ENCODE measurements around the gene POLR2I.
"Not testable (repeated sequence)": the region's sequence is repeated elsewhere in the genome, so short reads cannot be mapped to it uniquely, and the experiment has no call there.

POLR2I gene

DNA sequence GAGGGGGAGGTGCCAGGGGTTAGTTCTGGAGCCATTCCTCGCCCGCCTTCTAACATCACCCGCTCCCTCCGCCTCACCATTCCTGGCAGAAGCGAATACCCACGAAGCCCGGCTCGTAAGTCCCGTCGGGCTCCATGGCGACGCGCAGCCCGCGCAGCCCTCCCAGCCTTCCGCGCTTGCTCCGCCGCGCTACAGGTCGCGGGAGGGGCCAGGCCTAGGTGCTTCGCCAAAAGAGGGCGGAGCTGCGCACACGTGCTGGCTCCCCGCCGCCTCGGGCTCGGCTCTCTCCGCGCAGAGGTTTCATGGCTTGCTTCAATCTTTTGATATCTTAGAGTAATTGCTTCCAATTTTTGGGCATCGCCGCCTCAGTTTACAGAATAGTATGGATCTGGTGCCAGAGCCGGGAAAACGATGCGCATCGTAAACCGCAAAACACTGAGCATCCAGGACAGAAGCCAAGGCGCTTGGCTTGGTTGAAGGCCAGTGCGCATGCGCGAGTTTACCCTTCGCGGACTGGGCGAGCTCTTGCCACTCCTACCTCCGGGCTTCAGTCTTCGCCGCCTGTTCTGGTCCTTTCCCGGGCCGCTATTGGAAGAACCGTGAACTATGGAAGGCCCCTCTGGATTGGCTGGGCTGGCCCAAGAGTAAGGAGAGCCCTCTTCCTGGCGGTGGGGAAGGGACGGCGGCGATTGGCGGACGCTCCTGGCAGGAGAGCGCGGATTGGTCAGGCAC is at the start of gene POLR2I:
TSS of gene POLR2I (minus strand) at position 155 of the 732 bp plus-strand sequence. CDS start at position 136, 19 bp downstream.
- DNase-seq: peak; percentile 99

GRCh38 chr19:36163813-36164212 is 49.1 kb upstream of the POLR2I start:
- DNase-seq: no peak

DNA sequence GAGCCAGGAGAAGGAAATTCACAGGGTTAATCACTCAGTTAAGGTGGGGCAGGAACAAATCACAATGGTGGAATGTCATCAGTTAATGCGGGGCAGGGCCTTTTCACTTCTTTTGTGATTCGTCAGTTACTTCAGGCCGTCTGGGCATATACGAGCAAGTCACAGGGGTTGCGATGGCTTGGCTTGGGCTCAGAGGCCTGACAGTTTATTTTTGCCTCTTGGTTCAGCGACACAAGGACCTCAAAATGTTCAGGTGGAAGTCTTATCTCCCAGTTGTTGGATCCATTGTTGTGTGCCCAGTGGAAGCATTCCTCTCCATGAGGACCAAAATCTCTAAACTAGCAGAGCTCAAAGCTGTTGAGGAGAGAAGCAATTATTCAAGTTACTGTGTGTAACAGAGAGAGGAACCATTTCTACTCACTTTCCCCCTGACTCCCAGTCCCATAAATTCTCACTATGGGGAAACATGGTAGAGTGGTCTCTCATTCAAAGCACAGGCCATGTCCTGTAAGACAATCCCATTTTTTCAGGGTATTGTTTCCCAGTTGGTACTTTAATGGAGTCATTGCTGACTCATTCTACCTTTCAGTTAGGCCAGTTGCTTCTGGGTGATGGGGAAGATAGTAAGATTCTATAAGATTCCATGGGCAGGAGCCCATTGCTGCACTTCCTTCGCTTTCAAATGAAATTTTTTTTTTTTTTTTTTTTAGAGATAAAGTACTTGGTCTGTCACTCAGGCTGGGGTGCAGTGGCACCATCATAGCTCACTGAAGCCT is 46.3 kb upstream of the POLR2I start:
- no peak for DNase-seq

DNA sequence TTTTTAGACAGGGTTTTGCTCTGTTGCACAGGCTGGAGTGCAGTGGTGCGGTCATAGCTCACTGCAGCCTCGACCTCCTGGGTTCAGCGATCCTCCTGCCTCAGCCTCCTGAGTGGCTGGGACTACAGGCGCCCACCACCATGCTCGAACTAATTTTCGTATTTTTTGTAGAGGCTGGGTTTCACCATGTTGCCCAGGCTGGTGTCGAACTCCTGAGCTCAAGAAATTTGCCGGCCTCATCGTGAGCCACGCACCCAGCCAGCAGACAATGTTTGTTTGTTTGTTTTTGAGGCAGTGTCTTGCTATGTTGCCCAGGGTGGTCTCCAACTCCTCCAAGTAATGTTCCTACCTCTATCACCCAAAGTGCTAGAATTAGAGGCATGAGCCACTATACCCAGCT is 38.5 kb upstream of the POLR2I start:
- no peak for DNase-seq

- no peak for DNase-seq
These were observed 37.8 kb upstream of the POLR2I start, which contains the start of gene COX7A1 for GRCh38 chr19:36152352-36153091. COX7A1 (minus strand) TSS chr19:36152447; CDS start chr19:36152407, 40 bp downstream.

GRCh38 chr19:36152019-36152351 is 37.3 kb upstream of the POLR2I start:
- no peak for DNase-seq

DNA sequence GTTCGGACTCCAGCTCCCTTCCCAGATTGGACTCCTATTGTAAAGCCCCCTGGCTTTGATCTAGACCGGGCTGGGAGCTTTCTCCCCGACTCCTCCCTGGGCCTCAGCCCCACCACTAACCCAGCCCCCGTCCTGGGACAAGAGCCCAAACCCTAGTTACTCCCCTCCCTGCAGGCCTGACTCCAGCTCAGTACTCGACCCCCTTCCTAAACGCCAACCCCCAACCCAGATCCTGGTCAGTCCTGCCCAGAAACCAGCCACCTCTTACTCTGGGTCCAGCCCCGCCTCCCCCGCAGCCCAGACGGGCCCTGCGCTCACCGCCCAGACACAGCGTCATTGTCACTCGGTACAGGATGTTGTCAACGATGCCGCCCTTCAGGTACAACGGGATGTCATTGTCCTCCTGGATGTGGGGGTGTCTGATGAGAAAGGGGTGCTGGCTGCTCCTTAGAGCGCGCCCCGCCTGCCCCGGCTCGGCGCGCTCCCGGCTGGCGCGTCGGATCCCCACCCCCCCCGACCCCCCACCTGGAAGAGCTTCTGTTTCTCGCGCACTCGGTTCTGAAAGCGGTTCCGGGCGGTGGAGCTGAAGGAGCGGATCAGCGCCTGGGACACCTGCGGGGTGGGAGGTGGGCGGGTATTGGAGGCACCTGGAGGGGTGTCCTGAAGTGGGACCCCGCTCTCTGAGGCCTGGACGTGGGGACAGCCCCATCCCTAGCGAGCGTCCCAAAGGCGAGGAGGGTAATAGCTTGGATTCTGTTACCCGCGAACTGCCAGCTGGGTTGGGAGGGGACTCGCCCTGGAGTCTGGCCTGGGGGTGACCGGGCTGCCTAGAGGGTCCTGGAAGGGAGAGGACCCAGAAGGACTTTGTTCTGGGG is 36.7 kb upstream of the POLR2I start:
- no peak for DNase-seq

DNA sequence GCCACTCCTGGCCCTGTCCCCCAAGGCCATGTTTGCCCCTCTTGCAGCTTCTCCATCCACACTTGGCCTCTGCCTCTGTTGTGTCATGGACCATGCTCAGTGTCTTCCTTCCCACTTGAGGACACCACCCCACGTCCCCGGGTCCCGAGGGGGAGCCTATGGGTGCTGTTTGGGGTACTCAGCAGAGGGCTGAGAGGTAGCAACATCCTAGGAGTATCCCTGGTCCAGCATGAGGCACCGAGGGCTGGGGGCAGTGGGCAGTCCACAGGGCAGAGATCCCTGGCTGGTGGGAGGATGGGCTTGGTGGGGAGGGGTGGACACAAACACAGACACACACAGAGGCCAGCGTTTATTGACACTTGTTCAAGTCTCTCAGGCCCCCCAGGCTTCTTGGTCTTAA is 35.9 kb upstream of the POLR2I start:
- no peak for DNase-seq

GRCh38 chr19:36149673-36150406 is 35.2 kb upstream of the POLR2I start:
- DNase-seq: no peak

DNA sequence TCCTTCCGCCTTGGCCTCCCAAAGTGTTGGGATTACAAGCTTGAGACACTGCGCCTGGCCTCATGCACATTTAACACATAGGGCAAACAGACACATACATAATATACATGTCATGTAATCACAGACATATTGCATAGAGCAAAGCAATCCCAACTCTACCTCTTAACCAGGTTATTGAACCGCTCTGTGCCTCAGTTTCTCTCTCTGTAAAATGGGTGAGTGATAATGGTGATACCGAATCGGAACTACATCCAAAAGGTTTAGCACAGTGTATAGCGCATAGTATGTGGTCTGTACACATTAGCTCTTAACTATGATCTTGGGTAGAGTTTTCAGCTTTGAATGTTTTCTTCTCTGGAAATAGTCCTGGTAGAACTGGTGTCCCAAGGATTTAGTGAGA is 29.9 kb upstream of the POLR2I start:
- no peak for DNase-seq

GRCh38 chr19:36142496-36142895 is 27.8 kb upstream of the POLR2I start:
- DNase-seq: no peak

DNA sequence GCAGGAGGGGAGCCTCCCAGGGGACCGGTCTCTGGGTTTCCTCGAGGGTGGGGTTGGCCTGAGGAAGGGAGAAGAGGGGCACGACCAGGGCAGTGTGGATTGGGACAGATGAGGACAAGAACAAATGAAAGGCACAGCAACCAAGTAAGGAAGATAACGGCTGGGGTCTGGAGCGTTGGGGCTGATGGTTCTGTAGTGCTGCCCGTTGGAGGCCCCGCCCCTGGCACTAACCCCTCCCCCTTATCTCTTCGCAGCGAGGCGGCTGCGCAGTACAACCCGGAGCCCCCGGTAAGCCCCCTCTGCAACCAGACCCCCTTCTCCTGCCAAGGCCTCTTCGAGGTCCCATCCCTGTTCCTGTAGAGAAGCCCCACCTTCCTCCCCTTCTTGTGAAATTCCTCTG is 27.4 kb upstream of the POLR2I start:
- DNase-seq: no peak

GRCh38 chr19:36141039-36141927 is 26.6 kb upstream of the POLR2I start:
- peak; percentile 97 for DNase-seq

DNA sequence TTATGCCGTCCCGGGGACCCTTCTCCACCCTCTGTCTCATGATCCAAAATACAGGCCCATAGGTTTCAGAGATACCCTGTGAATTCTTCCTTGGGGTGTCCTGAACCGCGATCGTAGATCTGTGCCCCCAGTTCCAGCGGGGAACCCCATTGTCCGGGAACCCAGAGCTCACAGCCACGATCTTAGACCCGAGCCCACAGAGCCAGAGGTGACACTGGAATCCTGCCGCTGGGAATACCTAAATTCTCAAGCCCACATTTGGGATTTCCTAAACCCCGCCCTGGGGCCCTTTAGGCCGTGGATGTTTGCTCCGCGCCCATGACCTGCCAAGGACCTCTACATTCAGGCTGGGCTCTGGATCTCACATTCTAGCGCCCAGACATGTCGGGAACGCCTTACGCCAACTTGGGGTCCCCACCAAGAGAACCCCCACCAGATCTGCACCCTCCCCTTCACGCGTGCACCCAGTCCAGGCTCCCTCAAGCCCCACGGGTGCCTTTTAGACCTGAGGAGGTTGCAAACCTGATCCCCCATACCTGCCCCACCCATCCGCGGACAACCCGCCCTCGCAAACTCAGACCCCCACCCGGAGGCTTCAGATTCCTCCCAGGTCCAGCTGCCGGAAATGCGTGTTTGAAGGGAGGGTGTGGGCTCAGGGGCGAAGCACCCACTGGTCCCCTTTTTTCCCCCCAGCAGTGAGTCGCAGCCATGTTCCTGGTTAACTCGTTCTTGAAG is 25.8 kb upstream of the POLR2I start:
- DNase-seq: peak; percentile 79

- DNase-seq: peak; percentile 98
These were observed 25.0 kb upstream of the POLR2I start, which contains the start of gene CAPNS1 for GRCh38 chr19:36139473-36140303. CAPNS1 (plus strand) TSS chr19:36140066; CDS start chr19:36141012, 946 bp downstream.

DNA sequence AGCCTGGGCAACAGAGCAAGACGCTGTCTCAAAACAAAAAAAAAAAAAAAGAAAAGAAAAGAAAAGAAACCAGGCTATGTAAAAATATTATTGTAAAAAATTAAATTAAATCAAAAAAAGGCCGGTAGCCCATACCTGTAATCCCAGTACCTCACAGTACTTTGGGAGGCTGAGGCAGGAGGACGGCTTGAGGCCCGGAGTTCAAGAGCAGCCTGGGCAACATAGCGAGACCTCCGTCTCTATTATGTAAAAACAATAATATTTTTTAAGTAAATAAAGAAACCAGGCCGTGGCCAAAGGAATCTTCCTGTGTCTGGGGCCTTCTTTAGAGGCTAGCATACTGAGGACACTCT is 24.4 kb upstream of the POLR2I start:
- DNase-seq: no peak

DNA sequence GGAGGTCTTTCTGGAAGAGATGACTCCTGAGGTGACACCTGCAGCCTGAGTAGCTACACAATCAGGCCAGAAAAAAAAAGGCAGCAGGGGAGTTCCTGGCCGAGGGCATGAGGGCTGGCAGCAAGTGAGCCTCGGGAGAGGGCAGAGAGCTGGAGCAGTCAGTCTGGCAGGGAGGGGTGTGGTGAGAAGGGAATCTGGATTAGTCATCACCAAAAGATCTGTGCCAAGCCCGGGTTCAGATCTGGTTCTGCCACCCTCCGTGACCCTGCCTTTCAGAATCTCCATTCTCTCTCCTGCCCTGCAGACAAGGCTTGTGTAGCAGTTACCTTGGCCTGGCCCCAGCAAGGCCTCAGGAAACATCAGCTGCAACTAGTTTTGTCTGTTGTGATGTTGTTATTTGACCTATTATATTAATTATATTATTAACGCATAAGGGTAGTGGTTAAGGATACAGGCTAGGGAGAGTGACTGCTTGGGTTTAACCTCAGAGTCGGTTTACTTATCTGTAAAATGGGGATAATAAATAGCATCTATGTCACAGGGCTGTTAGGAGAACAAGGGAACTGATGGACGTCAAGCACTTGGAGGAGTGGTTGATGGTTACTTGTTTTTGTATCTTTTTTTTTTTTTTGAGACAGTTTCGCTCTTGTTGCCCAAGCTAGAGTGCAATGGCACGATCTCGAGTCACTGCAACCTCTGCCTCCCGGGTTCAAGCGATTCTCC is 22.4 kb upstream of the POLR2I start:
- no peak for DNase-seq

DNA sequence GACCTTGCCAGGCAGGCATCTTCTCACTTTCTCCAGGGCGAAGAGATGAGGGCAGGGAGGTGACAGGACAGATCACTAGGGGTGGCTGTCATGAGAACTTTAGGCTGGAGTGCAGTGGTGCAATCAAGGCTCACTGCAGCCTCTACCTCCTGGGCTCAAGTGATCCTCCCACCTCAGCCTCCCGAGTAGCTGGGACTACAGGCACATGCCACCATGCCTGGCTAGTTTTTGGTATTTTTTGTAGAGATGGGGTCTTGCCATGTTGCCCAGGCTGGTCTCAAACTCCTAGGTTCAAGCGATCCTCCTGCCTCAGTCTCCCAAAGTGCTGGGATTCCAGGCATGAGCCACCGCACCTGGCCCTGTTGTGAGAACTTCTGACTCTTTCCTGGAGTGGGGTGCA is 20.2 kb upstream of the POLR2I start:
- DNase-seq: not testable (repeated sequence)
